H9 (cell line): ENCODE results near the gene FAM53A. TPM values are rescaled to one million over a fixed set of nuclear protein-coding genes. Genes with fewer than 3 reads are reported as not detected.

Source experiments
- DNase-seq: peaks from one replicate; pipeline ENCODE4 v3.0.0-alpha.2; 2017
- H2AFZ ChIP-seq: one replicate; pipeline ENCODE4 v1.6.1; 2013; ENCODE audit warnings: mild to moderate bottlenecking, low read length, control low read depth, moderate library complexity
- H2AK5ac ChIP-seq: 2 replicates; pipeline ENCODE4 v1.6.1; 2013; ENCODE audit warnings: low read length, control low read depth, mixed read lengths; ENCODE audit not compliant: insufficient read length
- H2BK120ac ChIP-seq: one replicate; pipeline ENCODE4 v1.6.1; 2013; ENCODE audit warnings: low read depth, mild to moderate bottlenecking, low read length, control low read depth, inconsistent platforms; ENCODE audit not compliant: poor library complexity, severe bottlenecking
- H2BK12ac ChIP-seq: 2 replicates; pipeline ENCODE4 v1.6.1; 2013; ENCODE audit warnings: low read length, control low read depth, mixed read lengths, low read depth; ENCODE audit not compliant: insufficient read length
- H2BK15ac ChIP-seq: 2 replicates; pipeline ENCODE4 v1.6.1; 2013; ENCODE audit warnings: low read depth, low read length, control low read depth
- H2BK20ac ChIP-seq: one replicate; pipeline ENCODE4 v1.6.1; 2013; ENCODE audit warnings: low read depth, mild to moderate bottlenecking, low read length, control low read depth, inconsistent platforms; ENCODE audit not compliant: poor library complexity, severe bottlenecking
- H2BK5ac ChIP-seq: 2 replicates; pipeline ENCODE4 v1.6.1; 2013; ENCODE audit warnings: low read length, control low read depth, mixed read lengths; ENCODE audit not compliant: insufficient read length
- H3K14ac ChIP-seq: 2 replicates; pipeline ENCODE4 v1.6.1; 2013; ENCODE audit warnings: low read length, control low read depth; ENCODE audit not compliant: insufficient read depth
- H3K18ac ChIP-seq: 2 replicates; pipeline ENCODE4 v1.6.1; 2013; ENCODE audit warnings: low read depth, mild to moderate bottlenecking, mixed read lengths, low read length, control low read depth; ENCODE audit not compliant: insufficient read length
- H3K23ac ChIP-seq: 2 replicates; pipeline ENCODE4 v1.6.1; 2013; ENCODE audit warnings: low read length, control low read depth, mixed read lengths, low read depth; ENCODE audit not compliant: insufficient read length
- H3K23me2 ChIP-seq: 2 replicates; pipeline ENCODE4 v1.6.1; 2013; ENCODE audit warnings: low read depth, mild to moderate bottlenecking, mixed read lengths, low read length, control low read depth; ENCODE audit not compliant: insufficient read length, poor library complexity, severe bottlenecking
- H3K27ac ChIP-seq: 2 replicates; pipeline ENCODE4 v1.5.1; 2013; ENCODE audit warnings: low read length, control low read depth, mixed read lengths, low read depth; ENCODE audit not compliant: insufficient read length
- H3K27me3 ChIP-seq: 2 replicates; pipeline ENCODE4 v1.6.1; 2013; ENCODE audit warnings: low read length, control low read depth, inconsistent platforms; ENCODE audit not compliant: insufficient read depth
- H3K4ac ChIP-seq: 2 replicates; pipeline ENCODE4 v1.6.1; 2013; ENCODE audit warnings: low read depth, mild to moderate bottlenecking, control low read depth, inconsistent platforms, low read length, moderate library complexity
- H3K4me1 ChIP-seq: 2 replicates; pipeline ENCODE4 v1.6.1; 2013; ENCODE audit warnings: low read length, control low read depth, inconsistent platforms; ENCODE audit not compliant: insufficient read depth
- H3K4me2 ChIP-seq: 2 replicates; pipeline ENCODE4 v1.6.1; 2013; ENCODE audit warnings: low read length, control low read depth, mixed read lengths; ENCODE audit not compliant: insufficient read length, insufficient read depth
- H3K56ac ChIP-seq: 2 replicates; pipeline ENCODE4 v1.6.1; 2013; ENCODE audit warnings: low read depth, mild to moderate bottlenecking, mixed read lengths, low read length, control low read depth; ENCODE audit not compliant: insufficient read length
- H3K79me1 ChIP-seq: 2 replicates; pipeline ENCODE4 v1.6.1; 2013; ENCODE audit warnings: low read depth, mild to moderate bottlenecking, moderate library complexity, low read length, control low read depth, inconsistent platforms; ENCODE audit not compliant: insufficient read depth, poor library complexity, severe bottlenecking
- H3K79me2 ChIP-seq: 2 replicates; pipeline ENCODE4 v1.6.1; 2013; ENCODE audit warnings: low read length, control low read depth, inconsistent platforms; ENCODE audit not compliant: insufficient read depth
- H3K9ac ChIP-seq: 2 replicates; pipeline ENCODE4 v1.6.1; 2013; ENCODE audit warnings: low read length, control low read depth, mixed read lengths; ENCODE audit not compliant: insufficient read length; ENCODE audit errors: extremely low read depth
- H3K9me3 ChIP-seq: one replicate; pipeline ENCODE4 v1.6.1; 2013; ENCODE audit warnings: low read depth, low read length, inconsistent platforms; ENCODE audit not compliant: control insufficient read depth
- H3T11ph ChIP-seq: one replicate; pipeline ENCODE4 v1.6.1; 2013; ENCODE audit warnings: mild to moderate bottlenecking, low read length, control low read depth, inconsistent platforms
- H4K20me1 ChIP-seq: one replicate; pipeline ENCODE4 v1.6.1; 2013; ENCODE audit not compliant: control insufficient read depth, insufficient read length, insufficient read depth
- H4K5ac ChIP-seq: 2 replicates; pipeline ENCODE4 v1.6.1; 2013; ENCODE audit warnings: low read depth, mild to moderate bottlenecking, mixed read lengths, low read length, control low read depth; ENCODE audit not compliant: insufficient read length
- H4K8ac ChIP-seq: replicated peaks from 2 replicates; pipeline ENCODE4 v1.6.1; 2013; ENCODE audit warnings: low read length, control low read depth, mixed read lengths, low read depth; ENCODE audit not compliant: insufficient read length
- H4K91ac ChIP-seq: 2 replicates; pipeline ENCODE4 v1.6.1; 2013; ENCODE audit warnings: low read depth, mild to moderate bottlenecking, moderate library complexity, mixed read lengths, low read length, control low read depth; ENCODE audit not compliant: insufficient read length
- H3K27ac Mint-ChIP-seq, 3 experiments: 2 replicates in 2 of 3; 3 replicates in 1 of 3; pipeline ENCODE4 v1.8.0; 2020 to 2021; ENCODE audit warnings: mixed read lengths in 3 of 3, mild to moderate bottlenecking in 1 of 3, moderate library complexity in 1 of 3
- H3K27me3 Mint-ChIP-seq: 2 replicates; pipeline ENCODE4 v1.8.0; 2021; ENCODE audit warnings: low read depth, mild to moderate bottlenecking, moderate library complexity, mixed read lengths
- H3K36me3 Mint-ChIP-seq, 3 experiments: 2 replicates in 2 of 3; 3 replicates in 1 of 3; pipeline ENCODE4 v1.8.0; 2020 to 2021; ENCODE audit warnings: low read depth in 3 of 3, mixed read lengths in 3 of 3; ENCODE audit not compliant: insufficient read depth in 1 of 3
- H3K4me1 Mint-ChIP-seq, 2 experiments: 2 replicates each; pipeline ENCODE4 v1.8.0; 2020; ENCODE audit warnings: mixed read lengths in 2 of 2
- H3K4me3 Mint-ChIP-seq, 2 experiments: 2 replicates in 1 of 2; 3 replicates in 1 of 2; pipeline ENCODE4 v1.8.0; 2020 to 2021; ENCODE audit warnings: mild to moderate bottlenecking in 2 of 2, mixed read lengths in 2 of 2, moderate library complexity in 1 of 2
- H3K9me3 Mint-ChIP-seq, 2 experiments: 2 replicates in 1 of 2; 3 replicates in 1 of 2; pipeline ENCODE4 v1.8.0; 2020; ENCODE audit warnings: mild to moderate bottlenecking in 2 of 2, mixed read lengths in 2 of 2, moderate library complexity in 1 of 2
- WGBS: extraction: QIAGEN DNeasy Blood & Tissue Kit; methylation state at CpG from one replicate; pipeline ENCODE4 v1.1.7; 2013; ENCODE audit warnings: missing lambda C conversion rate, low lambda C conversion rate, mixed read lengths; ENCODE audit not compliant: insufficient read length; ENCODE audit errors: extremely low coverage; 5-methylcytosine and 5-hydroxymethylcytosine counted together
- total RNA-seq: library from RNA; stranded (reverse); gene quantifications from 2 replicates; pipeline ENCODE4 v1.2.1, GENCODE V29; 2021
- TF ChIP-seq, protein P1 (sequence below): fragments of 200-600 bp; sonication (generic); conservative IDR thresholded peaks from 3 replicates; pipeline ENCODE4 v1.8.0; 2021; ENCODE audit warnings: antibody characterized with exemption, mild to moderate bottlenecking

Gene FAM53A
- total RNA-seq, 1 experiment from 2014 or later: 2.4 TPM

GRCh38 chr4:1636490-1637211, 47.5 kb downstream of the FAM53A start:
- Histone ChIP-seq H4K5ac (no peak overlapping the region), H4K91ac (no peak overlapping the region), H2BK15ac (no peak overlapping the region), H3K9me3 (no peaks in the 10 kb centered on the region), H3K79me1 (no peaks in the 10 kb centered on the region), H3K9ac (no peak overlapping the region), H3K18ac (no peak overlapping the region), H2BK120ac (no peak overlapping the region), H2BK20ac (no peak overlapping the region), H3K27ac (no peak overlapping the region), H3K14ac (no peak overlapping the region; the same call in 1 of the 2 replicates), H3K23me2 (no peaks in the 10 kb centered on the region), H3K4me1 (no peaks in the 10 kb centered on the region), H4K20me1 (no peaks in the 10 kb centered on the region), H3K56ac (no peak overlapping the region), H3K79me2 (no peaks in the 10 kb centered on the region), H3K27me3 (no peaks in the 10 kb centered on the region), H3K4ac (no peak overlapping the region), H4K8ac (no peak overlapping the region), H2AK5ac (no peak overlapping the region), H2AFZ (no peak overlapping the region), H2BK5ac (no peak overlapping the region), H3K4me2 (no peak overlapping the region), H3K23ac (no peak overlapping the region), H3T11ph (no peak overlapping the region), H2BK12ac (no peak overlapping the region)
- no peak overlapping the region for H3K27ac Mint-ChIP-seq
- WGBS: no CpG with 5 or more reads among the region's 30 CpGs
- no peak overlapping the region for H3K4me3 Mint-ChIP-seq
- H3K9me3 Mint-ChIP-seq: no peaks in the 10 kb centered on the region
- H3K4me1 Mint-ChIP-seq: peaks cover 0 to 3% of the 10 kb centered on the region in 2 experiments; a peak in 1 of 4 replicates
- H3K27me3 Mint-ChIP-seq: peaks cover 5% of the 10 kb centered on the region
- DNase-seq: no peak
- no peaks in the 10 kb centered on the region for H3K36me3 Mint-ChIP-seq
- TF ChIP-seq, protein P1, sequence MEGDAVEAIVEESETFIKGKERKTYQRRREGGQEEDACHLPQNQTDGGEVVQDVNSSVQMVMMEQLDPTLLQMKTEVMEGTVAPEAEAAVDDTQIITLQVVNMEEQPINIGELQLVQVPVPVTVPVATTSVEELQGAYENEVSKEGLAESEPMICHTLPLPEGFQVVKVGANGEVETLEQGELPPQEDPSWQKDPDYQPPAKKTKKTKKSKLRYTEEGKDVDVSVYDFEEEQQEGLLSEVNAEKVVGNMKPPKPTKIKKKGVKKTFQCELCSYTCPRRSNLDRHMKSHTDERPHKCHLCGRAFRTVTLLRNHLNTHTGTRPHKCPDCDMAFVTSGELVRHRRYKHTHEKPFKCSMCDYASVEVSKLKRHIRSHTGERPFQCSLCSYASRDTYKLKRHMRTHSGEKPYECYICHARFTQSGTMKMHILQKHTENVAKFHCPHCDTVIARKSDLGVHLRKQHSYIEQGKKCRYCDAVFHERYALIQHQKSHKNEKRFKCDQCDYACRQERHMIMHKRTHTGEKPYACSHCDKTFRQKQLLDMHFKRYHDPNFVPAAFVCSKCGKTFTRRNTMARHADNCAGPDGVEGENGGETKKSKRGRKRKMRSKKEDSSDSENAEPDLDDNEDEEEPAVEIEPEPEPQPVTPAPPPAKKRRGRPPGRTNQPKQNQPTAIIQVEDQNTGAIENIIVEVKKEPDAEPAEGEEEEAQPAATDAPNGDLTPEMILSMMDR: no peak
